ENCODE measurements around the gene GRIP2.

GRCh38 chr3:14491396-14492190 lies 48.5 kb downstream of the GRIP2 start:
- TF ChIP-seq EP300 (conservative IDR thresholded peaks at IDR 0.05; ENCODE audit: poor library complexity, severe bottlenecking) (no peak), CTCF (IDR thresholded peaks at IDR 0.05; ENCODE audit: poor library complexity, severe bottlenecking) (no peak), EZH2 (IDR thresholded peaks at IDR 0.05; ENCODE audit: borderline replicate concordance, insufficient read depth, low read length, poor library complexity, severe bottlenecking) (no peak), POLR2AphosphoS5 (IDR thresholded peaks at IDR 0.05) (no peak), TAF1 (IDR thresholded peaks at IDR 0.05; ENCODE audit: low read depth) (no peak), REST (IDR thresholded peaks at IDR 0.05; ENCODE audit: borderline replicate concordance) (no peak), RAD21 (conservative IDR thresholded peaks at IDR 0.05) (no peak), MXI1 (conservative IDR thresholded peaks at IDR 0.05; ENCODE audit: poor library complexity, severe bottlenecking) (no peak)
